ENCODE data around the gene CLSTN1. TPM values are rescaled to one million over a fixed set of nuclear protein-coding genes. Genes with fewer than 3 reads are reported as not detected.
"Not testable (repeated sequence)": the region's sequence is repeated elsewhere in the genome, so short reads cannot be mapped to it uniquely, and the experiment has no call there.

The CLSTN1 gene
- total and polyA plus RNA-seq, 2 experiments from 2014 or later: 56.8 to 67.8 TPM

GRCh38 chr1:9717193-9718005, 106.4 kb downstream of the CLSTN1 start:
- Histone ChIP-seq H3K36me3 (ENCODE audit: low read depth) (no peaks in the 10 kb centered on the region), H3F3A (ENCODE audit: insufficient read depth) (no peaks in the 10 kb centered on the region), H3K27me3 (replicated peaks; ENCODE audit: insufficient read depth) (no peaks in the 10 kb centered on the region), H3K9me2 (ENCODE audit: insufficient read depth) (no peaks in the 10 kb centered on the region), H4K20me1 (ENCODE audit: insufficient read depth) (no peaks in the 10 kb centered on the region), H3K79me2 (ENCODE audit: insufficient read depth) (no peaks in the 10 kb centered on the region), H2AFZ (no peak overlapping the region), H3K4me1 (ENCODE audit: insufficient read depth) (peaks cover 9% of the 10 kb centered on the region), H3K4me2 (ENCODE audit: unreplicated experiment) (no peak overlapping the region), H3K9me3 (ENCODE audit: low read depth) (no peaks in the 10 kb centered on the region), H3K4me3 (no peak overlapping the region), H3K9ac (no peak overlapping the region), H3K27ac (no peak overlapping the region)
- no peak for DNase-seq
- 82 to 89% methylated on average over 22 to 25 of the region's 25 CpGs for WGBS, 2 experiments (ENCODE audit: low coverage in 1 of 2, low lambda C conversion rate in 2 of 2, missing lambda C conversion rate in 2 of 2)
- TF ChIP-seq EZH2phosphoT487 (IDR thresholded peaks at IDR 0.05; ENCODE audit: insufficient read depth, low read depth) (no peak), EZH2 (IDR thresholded peaks at IDR 0.05; ENCODE audit: insufficient read depth, poor library complexity, severe bottlenecking) (no peak)
- in situ Hi-C loops (cut with MboI): no loop called here

- no peaks in the 10 kb centered on the region for H3K9me2 ChIP-seq (ENCODE audit: insufficient read depth)
- 97% methylated on average over 25 to 27 of the region's 29 CpGs for WGBS, 2 experiments (ENCODE audit: low coverage in 1 of 2, low lambda C conversion rate in 2 of 2, missing lambda C conversion rate in 2 of 2)
- H3K4me1 ChIP-seq (ENCODE audit: insufficient read depth): peaks cover 9% of the 10 kb centered on the region
- H3K79me2 ChIP-seq (ENCODE audit: insufficient read depth): no peaks in the 10 kb centered on the region
- no peaks in the 10 kb centered on the region for H3F3A ChIP-seq (ENCODE audit: insufficient read depth)
- H2AFZ ChIP-seq: no peak overlapping the region
- no peak for DNase-seq
- TF ChIP-seq EZH2phosphoT487 (IDR thresholded peaks at IDR 0.05; ENCODE audit: insufficient read depth, low read depth) (no peak), EZH2 (IDR thresholded peaks at IDR 0.05; ENCODE audit: insufficient read depth, poor library complexity, severe bottlenecking) (no peak)
- in situ Hi-C loops (cut with MboI): no loop called here
- H3K36me3 ChIP-seq (ENCODE audit: low read depth): no peaks in the 10 kb centered on the region
- H3K4me2 ChIP-seq (ENCODE audit: unreplicated experiment): no peak overlapping the region
- no peak overlapping the region for H3K4me3 ChIP-seq
- no peaks in the 10 kb centered on the region for H3K27me3 ChIP-seq (replicated peaks; ENCODE audit: insufficient read depth)
- no peaks in the 10 kb centered on the region for H3K9me3 ChIP-seq (ENCODE audit: low read depth)
- no peaks in the 10 kb centered on the region for H4K20me1 ChIP-seq (ENCODE audit: insufficient read depth)
- no peak overlapping the region for H3K9ac ChIP-seq
- no peak overlapping the region for H3K27ac ChIP-seq
Observed at GRCh38 chr1:9716404-9717192, 107.2 kb downstream of the CLSTN1 start.

GRCh38 chr1:9715536-9716226, 108.1 kb downstream of the CLSTN1 start:
- H2AFZ ChIP-seq: no peak overlapping the region
- no peak overlapping the region for H3K9ac ChIP-seq
- H3K9me3 ChIP-seq (ENCODE audit: low read depth): no peaks in the 10 kb centered on the region
- no peak for DNase-seq
- H3K27me3 ChIP-seq (replicated peaks; ENCODE audit: insufficient read depth): no peaks in the 10 kb centered on the region
- H3K79me2 ChIP-seq (ENCODE audit: insufficient read depth): no peaks in the 10 kb centered on the region
- no peaks in the 10 kb centered on the region for H3K36me3 ChIP-seq (ENCODE audit: low read depth)
- H3K4me1 ChIP-seq (ENCODE audit: insufficient read depth): peaks cover 9% of the 10 kb centered on the region
- in situ Hi-C loops (cut with MboI): no loop called here
- H4K20me1 ChIP-seq (ENCODE audit: insufficient read depth): no peaks in the 10 kb centered on the region
- no peak overlapping the region for H3K4me2 ChIP-seq (ENCODE audit: unreplicated experiment)
- no peak overlapping the region for H3K27ac ChIP-seq
- TF ChIP-seq EZH2 (IDR thresholded peaks at IDR 0.05; ENCODE audit: insufficient read depth, poor library complexity, severe bottlenecking): no peak
- no peak for TF ChIP-seq EZH2phosphoT487 (IDR thresholded peaks at IDR 0.05; ENCODE audit: insufficient read depth, low read depth)
- H3K4me3 ChIP-seq: no peak overlapping the region
- H3F3A ChIP-seq (ENCODE audit: insufficient read depth): no peaks in the 10 kb centered on the region
- H3K9me2 ChIP-seq (ENCODE audit: insufficient read depth): no peaks in the 10 kb centered on the region
- 92 to 96% methylated on average over 32 to 40 of the region's 40 CpGs for WGBS, 2 experiments (ENCODE audit: low coverage in 1 of 2, low lambda C conversion rate in 2 of 2, missing lambda C conversion rate in 2 of 2)

- Histone ChIP-seq H3K4me1 (ENCODE audit: insufficient read depth) (peaks cover 4% of the 10 kb centered on the region), H3K36me3 (ENCODE audit: low read depth) (no peaks in the 10 kb centered on the region)
- in situ Hi-C loops (cut with MboI): no loop called here
Observed at GRCh38 chr1:9714257-9714718, 109.5 kb downstream of the CLSTN1 start.

GRCh38 chr1:9712767-9713166, 111.0 kb downstream of the CLSTN1 start:
- in situ Hi-C loops (cut with MboI); DNase-seq: not testable (repeated sequence)

More at GRCh38 chr1:9714257-9714718, 109.5 kb downstream of the CLSTN1 start:
- Histone ChIP-seq H3F3A (ENCODE audit: insufficient read depth) (no peaks in the 10 kb centered on the region), H3K27ac (no peak overlapping the region), H3K4me3 (no peak overlapping the region), H3K4me2 (ENCODE audit: unreplicated experiment) (no peak overlapping the region), H3K79me2 (ENCODE audit: insufficient read depth) (no peaks in the 10 kb centered on the region), H3K9me2 (ENCODE audit: insufficient read depth) (no peaks in the 10 kb centered on the region), H3K9ac (no peak overlapping the region), H3K9me3 (ENCODE audit: low read depth) (no peaks in the 10 kb centered on the region), H3K27me3 (replicated peaks; ENCODE audit: insufficient read depth) (no peaks in the 10 kb centered on the region), H4K20me1 (ENCODE audit: insufficient read depth) (no peaks in the 10 kb centered on the region), H2AFZ (no peak overlapping the region)
- no peak for DNase-seq
- WGBS, 2 experiments (ENCODE audit: low coverage in 1 of 2, low lambda C conversion rate in 2 of 2, missing lambda C conversion rate in 2 of 2): 73 to 76% methylated on average over 6 of the region's 6 CpGs
- no peak for TF ChIP-seq EZH2 (IDR thresholded peaks at IDR 0.05; ENCODE audit: insufficient read depth, poor library complexity, severe bottlenecking)
- no peak for TF ChIP-seq EZH2phosphoT487 (IDR thresholded peaks at IDR 0.05; ENCODE audit: insufficient read depth, low read depth)

More at GRCh38 chr1:9712767-9713166, 111.0 kb downstream of the CLSTN1 start:
- not testable (repeated sequence) for H3K9me3 ChIP-seq (ENCODE audit: low read depth); H3F3A ChIP-seq (ENCODE audit: insufficient read depth); H2AFZ ChIP-seq; H3K9ac ChIP-seq; H3K36me3 ChIP-seq (ENCODE audit: low read depth); H3K4me2 ChIP-seq (ENCODE audit: unreplicated experiment); H3K27me3 ChIP-seq (replicated peaks; ENCODE audit: insufficient read depth); H3K27ac ChIP-seq; H3K9me2 ChIP-seq (ENCODE audit: insufficient read depth); H3K79me2 ChIP-seq (ENCODE audit: insufficient read depth); H3K4me1 ChIP-seq (ENCODE audit: insufficient read depth); H4K20me1 ChIP-seq (ENCODE audit: insufficient read depth); H3K4me3 ChIP-seq
- WGBS, 2 experiments (ENCODE audit: low coverage in 1 of 2, low lambda C conversion rate in 2 of 2, missing lambda C conversion rate in 2 of 2): 94 to 97% methylated on average over 7 of the region's 7 CpGs
